RKO (cell line): ENCODE data around the gene ME3.
A peak's percentile ranks its signal among the peaks of the same experiment; 100 is the strongest.

Experiments
- DNase-seq: peaks from one replicate; pipeline ENCODE4 v3.0.0-alpha.2; 2016; ENCODE audit warnings: low spot score

Gene ME3

GRCh38 chr11:86487671-86488070 lies 184.7 kb downstream of the ME3 start:
- no peak for DNase-seq

DNA sequence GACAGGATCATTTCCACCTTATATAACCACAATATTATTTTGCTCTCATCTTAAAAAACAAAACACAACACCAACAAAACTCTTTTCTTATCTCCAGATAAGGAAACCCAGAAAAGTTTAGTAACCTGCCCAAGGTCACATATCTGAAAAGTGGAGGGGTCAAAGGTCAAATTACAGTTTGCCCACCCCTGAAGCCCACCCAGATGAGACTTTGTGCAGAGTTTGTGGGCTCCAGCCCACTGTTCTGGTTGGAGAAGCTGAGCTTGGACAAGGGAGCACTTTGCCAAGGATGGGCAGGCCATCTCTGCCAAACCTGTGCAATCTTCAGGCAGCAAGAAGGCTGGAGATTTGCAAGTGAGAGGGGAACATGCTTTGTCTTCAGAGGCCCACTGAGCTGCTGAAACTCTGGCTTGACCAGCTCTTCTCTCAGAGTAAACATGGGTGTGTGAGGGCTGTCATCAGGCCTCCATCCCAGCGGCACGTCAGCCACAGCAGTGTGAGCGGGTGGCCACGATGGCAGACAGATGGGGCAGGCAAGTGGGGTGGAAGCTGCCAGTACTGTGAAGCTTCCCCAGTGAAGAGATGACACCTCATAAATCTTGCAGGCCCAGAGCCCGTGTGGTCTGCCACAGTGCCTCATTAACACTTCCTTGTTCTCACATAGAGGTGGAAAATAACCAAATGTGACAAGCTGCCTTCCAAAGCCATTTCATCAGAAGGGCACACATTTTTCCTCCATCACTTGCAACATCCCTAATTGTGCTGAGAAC lies 186.0 kb downstream of the ME3 start:
- no peak for DNase-seq

DNA sequence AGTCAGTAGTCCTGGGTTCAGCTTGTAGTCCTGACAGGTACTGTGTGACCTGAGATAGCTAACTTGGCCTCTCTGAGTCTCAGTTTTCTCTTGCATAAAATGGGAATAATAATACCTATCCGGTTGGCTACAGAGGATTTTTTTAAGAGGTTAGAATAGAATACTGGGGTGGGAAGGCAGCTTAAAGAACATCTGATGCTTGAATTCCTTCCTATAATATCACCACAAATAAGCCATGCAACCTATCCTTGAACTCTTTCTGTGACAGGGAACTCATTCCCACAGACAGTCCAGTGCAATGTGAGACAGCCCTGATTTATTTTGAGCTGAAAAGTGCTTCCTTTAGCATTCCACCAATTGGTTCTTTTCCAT lies 187.6 kb downstream of the ME3 start:
- DNase-seq: no peak

GRCh38 chr11:86483940-86484794 lies 188.2 kb downstream of the ME3 start:
- DNase-seq: peak; percentile 54

DNA sequence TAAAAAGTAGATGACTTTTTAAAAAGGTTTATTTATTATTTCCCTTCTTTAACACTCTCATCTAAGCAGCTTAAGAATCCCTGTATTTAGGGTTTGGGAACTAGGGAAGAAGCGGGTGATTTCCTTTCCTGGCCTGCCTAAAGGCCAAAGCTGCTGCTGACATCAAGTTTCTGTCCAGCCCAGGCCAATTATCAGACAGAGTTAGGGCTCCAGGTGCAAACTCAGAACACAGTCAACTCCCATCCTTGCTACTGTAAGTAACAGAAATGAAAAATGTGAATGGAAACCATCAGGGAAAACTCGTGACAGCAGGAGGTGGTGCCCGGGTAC lies 188.8 kb downstream of the ME3 start:
- no peak for DNase-seq

DNA sequence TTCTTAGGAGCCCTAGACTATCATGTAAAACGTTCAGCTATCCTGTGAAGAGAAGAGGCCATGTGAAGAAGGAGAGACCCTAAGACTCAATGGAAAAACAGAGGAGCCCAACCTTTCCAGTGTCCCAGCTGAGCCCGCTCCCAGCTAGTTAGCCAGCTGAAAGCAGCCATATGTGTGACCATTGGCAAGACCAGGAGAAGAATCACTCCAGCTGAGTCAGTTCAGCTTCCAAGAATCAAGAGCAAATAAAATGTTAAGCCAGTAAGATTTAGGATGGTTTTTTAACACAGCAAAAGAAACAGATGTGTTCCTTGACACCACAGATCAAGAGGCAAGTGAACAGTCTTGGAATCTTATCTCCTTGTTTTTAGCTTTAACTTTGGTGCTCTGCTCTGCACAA lies 189.7 kb downstream of the ME3 start:
- DNase-seq: no peak

GRCh38 chr11:86481399-86481798 lies 191.0 kb downstream of the ME3 start:
- DNase-seq: no peak

- no peak for DNase-seq
Measured at GRCh38 chr11:86478348-86478747, 194.1 kb downstream of the ME3 start.

GRCh38 chr11:86477495-86478155 lies 194.8 kb downstream of the ME3 start:
- DNase-seq: no peak

DNA sequence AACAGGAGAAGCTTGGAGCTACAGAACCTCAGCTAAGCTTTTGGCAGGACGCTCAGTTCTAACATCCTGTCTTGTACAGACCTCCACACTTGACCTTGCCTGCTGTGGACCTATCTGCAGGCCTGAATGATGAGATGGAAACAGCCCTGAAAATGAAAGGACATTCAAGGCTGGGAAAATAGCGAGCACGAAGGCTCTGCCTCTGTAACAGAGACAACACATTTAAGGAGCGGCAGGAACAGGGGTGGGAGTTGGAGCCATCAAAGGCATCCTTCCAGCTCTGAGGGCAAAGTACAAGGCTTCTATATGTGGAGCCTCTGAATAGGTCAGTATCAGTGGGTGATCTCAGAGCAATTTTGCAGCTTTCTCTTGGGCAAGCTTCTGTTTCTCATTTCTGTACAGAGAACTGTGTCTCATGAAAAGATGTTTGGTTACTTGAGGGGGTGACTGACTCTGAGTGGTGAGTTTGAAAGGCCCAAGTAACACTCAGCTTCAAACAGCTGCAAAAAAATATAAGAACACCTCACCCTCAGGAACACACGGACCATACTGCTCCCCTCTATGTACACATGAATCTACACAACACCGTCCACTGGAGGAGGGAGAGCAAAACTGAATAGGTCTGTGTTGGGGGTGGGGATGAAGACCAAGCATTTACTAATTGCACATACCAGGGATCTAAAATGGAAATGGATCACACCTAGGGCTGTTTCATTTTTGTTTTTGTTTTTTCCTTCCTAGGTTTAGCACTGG lies 196.1 kb downstream of the ME3 start:
- DNase-seq: no peak

GRCh38 chr11:86475027-86475426 lies 197.4 kb downstream of the ME3 start:
- no peak for DNase-seq

DNA sequence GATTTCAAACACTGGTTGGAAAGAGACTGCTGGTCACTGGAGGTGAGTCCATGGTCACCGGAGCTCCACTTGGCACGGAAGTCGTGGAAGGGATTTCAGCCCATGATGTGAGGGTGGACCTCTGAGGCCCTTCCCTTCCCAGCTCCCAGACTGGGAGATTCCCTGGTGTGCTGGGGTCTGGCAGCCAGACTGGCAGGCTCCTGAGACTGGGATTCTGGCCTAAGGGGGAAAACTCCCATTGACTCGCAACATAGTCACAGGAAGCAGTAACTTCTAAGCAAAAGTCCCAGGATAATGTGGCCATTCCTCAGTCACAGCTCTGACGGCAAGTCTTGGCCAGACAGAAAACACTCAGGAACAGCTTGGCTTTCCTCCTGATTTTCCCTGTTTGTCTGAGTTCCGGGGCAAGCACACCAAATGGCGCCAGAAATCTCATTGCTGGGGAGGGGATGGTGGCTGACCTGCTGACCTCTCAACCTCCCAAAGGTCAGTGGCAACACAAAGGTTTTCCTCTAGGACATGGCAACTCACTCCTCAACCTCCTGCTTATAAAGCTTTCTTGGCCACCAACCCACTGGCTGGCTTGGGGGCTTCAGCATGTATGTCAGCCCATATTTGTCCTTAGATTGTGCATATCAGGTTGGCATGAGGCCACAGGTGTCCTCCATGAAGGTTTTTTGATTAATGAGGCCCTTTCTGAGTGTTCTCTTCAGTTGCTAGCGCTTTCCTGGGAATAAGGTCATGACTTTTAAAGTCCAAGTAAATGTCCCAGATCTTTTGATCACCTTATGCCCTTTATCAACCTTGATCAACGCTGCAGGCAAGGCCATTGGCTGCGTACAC lies 198.2 kb downstream of the ME3 start:
- peak; percentile 52 for DNase-seq

- no peak for DNase-seq
Measured at GRCh38 chr11:86469491-86470388, 202.7 kb downstream of the ME3 start.

DNA sequence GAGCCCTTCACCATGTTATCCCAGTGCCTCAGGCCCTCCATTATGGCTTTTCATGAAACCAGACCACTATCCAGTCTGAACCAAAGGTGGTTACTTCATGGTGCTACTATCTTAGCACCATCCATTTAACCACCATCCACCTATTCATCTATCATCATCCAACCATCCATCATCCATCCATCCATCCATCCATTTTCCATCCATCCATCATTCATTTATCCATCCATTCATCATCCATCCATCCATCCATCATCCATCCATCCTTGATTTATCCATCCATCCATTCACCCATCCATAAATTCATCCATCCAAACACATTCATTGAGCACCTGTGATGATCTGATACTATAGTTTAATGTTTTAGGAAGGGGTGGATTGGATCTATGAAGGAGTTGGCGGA lies 204.2 kb downstream of the ME3 start:
- DNase-seq: no peak

- no peak for DNase-seq
Measured at GRCh38 chr11:86464509-86465221, 207.8 kb downstream of the ME3 start.

GRCh38 chr11:86463955-86464354 lies 208.5 kb downstream of the ME3 start:
- no peak for DNase-seq

DNA sequence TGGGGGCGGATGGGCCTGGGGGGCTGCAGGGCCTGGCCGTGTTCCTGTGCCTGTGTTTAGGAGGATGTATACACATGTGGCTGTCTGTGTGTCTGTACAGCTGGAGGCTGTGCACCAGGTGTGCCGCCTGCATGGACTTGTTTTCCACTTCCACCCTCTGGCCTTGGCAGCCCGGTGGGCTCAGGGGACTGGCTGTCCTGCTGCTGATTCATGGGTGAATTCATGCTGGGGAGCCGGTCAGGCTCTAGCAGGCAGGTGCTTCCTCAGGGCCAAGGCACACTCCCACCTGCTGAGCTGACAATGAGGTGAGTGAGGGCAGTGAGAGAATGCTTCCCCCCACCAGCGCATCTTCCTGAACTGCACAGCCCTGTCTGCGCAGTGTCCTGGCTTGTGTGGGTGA lies 209.3 kb downstream of the ME3 start:
- DNase-seq: no peak

DNA sequence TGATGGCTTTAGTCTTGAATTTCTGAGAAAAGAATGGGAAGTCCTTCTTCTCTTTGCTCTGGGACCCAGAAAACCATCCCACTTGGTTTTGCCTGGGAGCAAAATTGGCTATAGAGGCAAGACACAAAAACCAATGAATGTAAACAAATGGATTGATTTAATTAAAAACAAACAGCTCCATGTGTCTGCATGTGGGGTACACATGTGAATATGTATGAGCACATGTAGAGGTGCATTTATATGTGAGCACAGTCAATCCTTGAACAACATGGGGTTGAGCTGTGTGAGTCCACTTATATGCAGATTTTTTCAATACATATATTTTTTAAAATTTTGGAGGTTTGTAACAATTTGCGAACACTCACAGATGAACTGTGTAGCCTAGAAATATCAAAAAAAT lies 210.5 kb downstream of the ME3 start:
- DNase-seq: no peak

DNA sequence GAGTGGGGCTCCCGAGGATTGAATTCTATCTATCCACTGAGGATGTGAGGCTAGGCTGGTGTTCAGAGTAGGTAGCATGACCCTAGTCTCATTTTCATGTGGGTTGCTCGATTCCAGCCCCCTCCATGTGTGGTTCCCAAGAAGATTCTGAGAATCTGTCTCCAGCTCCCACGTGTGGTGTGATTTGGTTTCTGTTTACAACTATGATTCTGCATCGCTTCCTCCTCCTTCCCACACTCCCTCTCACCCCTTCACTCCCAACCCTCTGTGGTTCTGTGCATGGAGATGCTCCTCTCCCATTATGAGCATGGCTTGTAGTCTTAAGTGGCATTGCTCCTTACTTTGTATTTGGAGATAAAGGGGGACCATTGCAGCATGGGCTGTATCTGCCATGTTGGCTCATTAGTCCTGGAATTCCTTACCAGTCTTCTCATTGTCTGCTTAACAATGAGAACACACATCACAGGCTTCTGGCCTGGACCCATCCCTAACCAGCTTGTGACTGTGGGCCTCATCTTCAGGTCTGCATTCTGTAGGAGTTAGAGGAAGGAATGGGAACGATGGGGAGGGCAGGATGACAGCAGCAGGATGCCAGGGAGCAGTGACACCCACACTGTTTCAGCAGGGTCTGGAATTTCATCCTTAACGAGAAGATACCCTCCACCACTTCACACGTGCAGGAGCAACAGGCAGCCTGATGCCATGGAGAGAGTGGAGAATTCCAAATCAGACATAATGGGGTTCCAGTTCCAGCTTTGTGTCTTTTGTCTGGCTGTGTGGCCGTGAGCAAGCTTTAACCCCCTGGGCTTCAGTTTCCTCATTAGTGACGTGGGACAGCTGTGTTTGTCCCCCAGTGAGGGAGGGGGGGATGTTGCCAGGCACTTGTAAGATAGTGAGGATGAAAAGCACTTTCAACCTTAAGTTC lies 211.7 kb downstream of the ME3 start:
- DNase-seq: no peak
